ENCODE results near the gene ZNF157. TPM values are rescaled to one million over a fixed set of nuclear protein-coding genes. Genes with fewer than 3 reads are reported as not detected.

The ZNF157 gene
- total and polyA plus RNA-seq, 2 of the 8 experiments (the other 6 are each of a cell fraction or from before 2014, with no cell fraction given), result 0.67 to 2.2 TPM

DNA sequence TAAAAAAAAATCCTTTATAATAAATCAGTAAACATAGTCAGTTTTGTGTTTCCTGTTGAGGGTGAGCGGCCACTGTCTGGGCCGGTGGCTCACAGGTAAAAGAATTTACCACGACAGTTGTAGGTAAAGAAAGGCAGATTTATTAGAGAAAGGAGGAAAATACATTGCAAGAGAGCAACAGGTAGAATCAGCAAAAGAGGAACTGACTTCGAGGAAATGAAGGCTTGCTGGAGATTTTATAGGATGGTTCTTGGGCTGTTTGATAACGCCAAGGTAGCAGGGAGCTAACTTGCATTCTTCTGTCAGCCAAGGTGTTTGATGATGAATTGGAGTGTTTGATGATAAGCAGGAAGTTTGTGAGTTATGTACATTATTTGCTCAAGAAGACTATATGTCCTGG lies 2.8 kb downstream of the ZNF157 start:
- Histone ChIP-seq H3K23me2 (ENCODE audit: low read depth, low read length) (no peaks in the 10 kb centered on the region), H3K4ac (replicated peaks; ENCODE audit: insufficient read length, low read depth, low read length) (no peak overlapping the region), H4K5ac (ENCODE audit: insufficient read length, low read depth, low read length) (no peak overlapping the region), H3K18ac (ENCODE audit: extremely low read depth, low read length) (no peak overlapping the region), H3K27me3 (replicated peaks in 1 of 4; ENCODE audit: control insufficient read depth in 3 of 4, extremely low read depth in 1 of 4, insufficient read depth in 3 of 4, low read length in 3 of 4) (no peaks in the 10 kb centered on the region), H2AK5ac (ENCODE audit: low read depth, low read length) (no peak overlapping the region), H4K91ac (replicated peaks; ENCODE audit: insufficient read length, low read length) (no peak overlapping the region), H4K8ac (ENCODE audit: extremely low read depth, insufficient read depth, low read length) (no peak overlapping the region), H3K4me1 (replicated peaks in 1 of 4; ENCODE audit: control insufficient read depth in 3 of 4, insufficient read depth in 4 of 4, low read length in 3 of 4) (no peaks in the 10 kb centered on the region), H3K9me3 (ENCODE audit: insufficient read depth in 2 of 2, low read depth in 1 of 2, low read length in 1 of 2) (no peaks in the 10 kb centered on the region), H3K56ac (replicated peaks; ENCODE audit: insufficient read length, low read depth, low read length) (no peak overlapping the region), H3K23ac (ENCODE audit: insufficient read length) (no peak overlapping the region), H3K4me2 (ENCODE audit: insufficient read depth in 1 of 2, low read depth in 2 of 2, low read length in 2 of 2) (no peak overlapping the region), H3K14ac (ENCODE audit: insufficient read length) (no peak overlapping the region), H2BK15ac (ENCODE audit: low read length) (no peak overlapping the region), H3K4me3 (ENCODE audit: extremely low read depth in 1 of 4, insufficient read depth in 2 of 4, low read depth in 3 of 4, low read length in 4 of 4) (no peak overlapping the region), H2AFZ (ENCODE audit: low read length) (no peak overlapping the region), H2BK20ac (ENCODE audit: low read length) (no peak overlapping the region), H2BK12ac (ENCODE audit: low read depth, low read length) (no peak overlapping the region), H3K9ac (replicated peaks in 1 of 4; ENCODE audit: extremely low read depth in 1 of 4, low read depth in 3 of 4, low read length in 3 of 4) (no peak overlapping the region), H3K79me1 (ENCODE audit: low read depth, low read length) (no peaks in the 10 kb centered on the region), H2BK5ac (ENCODE audit: low read depth, low read length) (no peak overlapping the region), H3K36me3 (ENCODE audit: control insufficient read depth in 2 of 4, insufficient read depth in 4 of 4, low read length in 3 of 4) (no peaks in the 10 kb centered on the region; a peak in 1 of 8 replicates), H2BK120ac (replicated peaks; ENCODE audit: low read depth, low read length) (no peak overlapping the region), H3K79me2 (ENCODE audit: control insufficient read depth in 1 of 2, insufficient read depth in 2 of 2, low read length in 2 of 2) (no peaks in the 10 kb centered on the region), H4K20me1 (replicated peaks in 1 of 2; ENCODE audit: control insufficient read depth in 1 of 2, insufficient read depth in 2 of 2, low read length in 2 of 2) (no peaks in the 10 kb centered on the region), H3K27ac (ENCODE audit: low read depth, low read length) (no peak overlapping the region)
- ChIA-PET POLR2A (ENCODE audit: partially characterized antibody) (no interaction called here), CTCF (ENCODE audit: partially characterized antibody) (interaction anchor here (0.7 to 1.3 kb wide), 3 partner anchors 9 to 63 kb away, joined by 3 to 4 read pairs (median 4); no protein-coding TSS in a partner anchor)
- DNase-seq (ENCODE audit: low read depth in 1 of 2, low spot score in 2 of 2), result no peak
- 91% methylated on average over 5 of the region's 5 CpGs; no CpG with 5 or more reads in 1 of the 2 experiments for WGBS, 2 experiments (ENCODE audit: extremely low coverage in 1 of 2, insufficient coverage in 1 of 2, insufficient read length in 1 of 2, insufficient replicate concordance in 2 of 2, low coverage in 1 of 2, low lambda C conversion rate in 2 of 2, missing lambda C conversion rate in 1 of 2)
- no peak for FAIRE-seq
- TF ChIP-seq, protein P1, sequence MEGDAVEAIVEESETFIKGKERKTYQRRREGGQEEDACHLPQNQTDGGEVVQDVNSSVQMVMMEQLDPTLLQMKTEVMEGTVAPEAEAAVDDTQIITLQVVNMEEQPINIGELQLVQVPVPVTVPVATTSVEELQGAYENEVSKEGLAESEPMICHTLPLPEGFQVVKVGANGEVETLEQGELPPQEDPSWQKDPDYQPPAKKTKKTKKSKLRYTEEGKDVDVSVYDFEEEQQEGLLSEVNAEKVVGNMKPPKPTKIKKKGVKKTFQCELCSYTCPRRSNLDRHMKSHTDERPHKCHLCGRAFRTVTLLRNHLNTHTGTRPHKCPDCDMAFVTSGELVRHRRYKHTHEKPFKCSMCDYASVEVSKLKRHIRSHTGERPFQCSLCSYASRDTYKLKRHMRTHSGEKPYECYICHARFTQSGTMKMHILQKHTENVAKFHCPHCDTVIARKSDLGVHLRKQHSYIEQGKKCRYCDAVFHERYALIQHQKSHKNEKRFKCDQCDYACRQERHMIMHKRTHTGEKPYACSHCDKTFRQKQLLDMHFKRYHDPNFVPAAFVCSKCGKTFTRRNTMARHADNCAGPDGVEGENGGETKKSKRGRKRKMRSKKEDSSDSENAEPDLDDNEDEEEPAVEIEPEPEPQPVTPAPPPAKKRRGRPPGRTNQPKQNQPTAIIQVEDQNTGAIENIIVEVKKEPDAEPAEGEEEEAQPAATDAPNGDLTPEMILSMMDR (IDR thresholded peaks at IDR 0.05; ENCODE audit: control extremely low read depth in 1 of 3, insufficient read depth in 1 of 3, low read depth in 1 of 3, low read length in 3 of 3), result no peak
- no peak for TF ChIP-seq CBX8 (IDR thresholded peaks at IDR 0.05; ENCODE audit: borderline replicate concordance, low read depth, low read length)
- no peak for TF ChIP-seq EGR1 (IDR thresholded peaks at IDR 0.05; ENCODE audit: borderline replicate concordance, low read depth, low read length)
- no peak for TF ChIP-seq YY1 (IDR thresholded peaks at IDR 0.05; ENCODE audit: low read depth, low read length)
- no peak for TF ChIP-seq TCF12 (IDR thresholded peaks at IDR 0.05; ENCODE audit: low read depth, low read length)
- TF ChIP-seq SP1 (IDR thresholded peaks at IDR 0.05; ENCODE audit: low read depth, low read length), result no peak
- TF ChIP-seq POLR2A (IDR thresholded peaks at IDR 0.05; ENCODE audit: control extremely low read depth in 1 of 2, low read depth in 2 of 2, low read length in 2 of 2), result no peak
- TF ChIP-seq EP300 (IDR thresholded peaks at IDR 0.05; ENCODE audit: borderline replicate concordance in 1 of 2, low read depth in 2 of 2, low read length in 2 of 2), result no peak
- TF ChIP-seq JUN (IDR thresholded peaks at IDR 0.05; ENCODE audit: low read depth, low read length), result no peak
- TF ChIP-seq GTF2F1 (IDR thresholded peaks at IDR 0.05; ENCODE audit: borderline replicate concordance, low read depth, low read length), result no peak
- no peak for TF ChIP-seq PHF8 (conservative IDR thresholded peaks at IDR 0.05; ENCODE audit: low read depth, low read length)
- TF ChIP-seq CBX5 (IDR thresholded peaks at IDR 0.05; ENCODE audit: low read depth, low read length), result no peak
- no peak for TF ChIP-seq BRCA1 (IDR thresholded peaks at IDR 0.05; ENCODE audit: low read depth, low read length)
